Keratinocyte (primary cell): ENCODE measurements around the gene SLC44A3.

Experiments used
- EZH2 ChIP-seq: IDR thresholded peaks from one replicate; pipeline ENCODE4 v1.6.1; 2012; ENCODE audit warnings: inconsistent platforms, mild to moderate bottlenecking, low read length, moderate library complexity
- TF ChIP-seq, protein P1 (sequence below), 3 experiments: IDR thresholded peaks in 1 of 3; conservative IDR thresholded peaks in 1 of 3; optimal IDR thresholded peaks in 1 of 3; 2 replicates in 2 of 3; 3 replicates in 1 of 3; pipeline versions ENCODE3 to v1.5.1; 2011; ENCODE audit warnings: low read length in 3 of 3, mild to moderate bottlenecking in 3 of 3, moderate library complexity in 2 of 3, control low read depth in 1 of 3, inconsistent platforms in 1 of 3; ENCODE audit not compliant: insufficient read depth in 2 of 3; ENCODE audit errors: extremely low read depth in 1 of 3

GRCh38 chr1:94843430-94843829 is 23.3 kb downstream of the SLC44A3 start:
- TF ChIP-seq, protein P1, sequence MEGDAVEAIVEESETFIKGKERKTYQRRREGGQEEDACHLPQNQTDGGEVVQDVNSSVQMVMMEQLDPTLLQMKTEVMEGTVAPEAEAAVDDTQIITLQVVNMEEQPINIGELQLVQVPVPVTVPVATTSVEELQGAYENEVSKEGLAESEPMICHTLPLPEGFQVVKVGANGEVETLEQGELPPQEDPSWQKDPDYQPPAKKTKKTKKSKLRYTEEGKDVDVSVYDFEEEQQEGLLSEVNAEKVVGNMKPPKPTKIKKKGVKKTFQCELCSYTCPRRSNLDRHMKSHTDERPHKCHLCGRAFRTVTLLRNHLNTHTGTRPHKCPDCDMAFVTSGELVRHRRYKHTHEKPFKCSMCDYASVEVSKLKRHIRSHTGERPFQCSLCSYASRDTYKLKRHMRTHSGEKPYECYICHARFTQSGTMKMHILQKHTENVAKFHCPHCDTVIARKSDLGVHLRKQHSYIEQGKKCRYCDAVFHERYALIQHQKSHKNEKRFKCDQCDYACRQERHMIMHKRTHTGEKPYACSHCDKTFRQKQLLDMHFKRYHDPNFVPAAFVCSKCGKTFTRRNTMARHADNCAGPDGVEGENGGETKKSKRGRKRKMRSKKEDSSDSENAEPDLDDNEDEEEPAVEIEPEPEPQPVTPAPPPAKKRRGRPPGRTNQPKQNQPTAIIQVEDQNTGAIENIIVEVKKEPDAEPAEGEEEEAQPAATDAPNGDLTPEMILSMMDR (optimal IDR thresholded peaks at IDR 0.05 in 1 of 3, IDR thresholded peaks at IDR 0.05 in 1 of 3, conservative IDR thresholded peaks at IDR 0.05 in 1 of 3; ENCODE audit: extremely low read depth in 1 of 3, insufficient read depth in 2 of 3, low read length in 3 of 3), result no peak
- TF ChIP-seq EZH2, result no peak
